ENCODE results near the gene GLI3.

DNA sequence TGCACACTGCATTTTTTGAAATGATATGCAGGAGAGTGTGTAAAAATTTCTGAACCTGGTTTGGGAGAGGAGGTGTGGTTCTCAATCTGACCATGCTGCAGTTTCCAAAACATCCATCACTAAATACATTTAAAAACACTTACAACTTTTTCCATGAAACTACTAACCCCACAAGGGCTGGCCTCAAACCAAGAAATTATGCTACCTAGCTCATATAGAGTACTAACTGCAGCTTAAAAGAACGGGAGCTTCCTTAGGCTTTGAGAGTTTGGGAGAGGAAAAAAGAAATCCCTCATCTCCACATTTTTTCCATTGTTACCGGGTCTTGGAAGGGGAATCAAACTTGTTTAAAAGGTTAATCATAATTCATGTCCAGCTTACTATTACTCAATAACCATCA is 214.2 kb downstream of the GLI3 start:
- TF ChIP-seq, protein P1, sequence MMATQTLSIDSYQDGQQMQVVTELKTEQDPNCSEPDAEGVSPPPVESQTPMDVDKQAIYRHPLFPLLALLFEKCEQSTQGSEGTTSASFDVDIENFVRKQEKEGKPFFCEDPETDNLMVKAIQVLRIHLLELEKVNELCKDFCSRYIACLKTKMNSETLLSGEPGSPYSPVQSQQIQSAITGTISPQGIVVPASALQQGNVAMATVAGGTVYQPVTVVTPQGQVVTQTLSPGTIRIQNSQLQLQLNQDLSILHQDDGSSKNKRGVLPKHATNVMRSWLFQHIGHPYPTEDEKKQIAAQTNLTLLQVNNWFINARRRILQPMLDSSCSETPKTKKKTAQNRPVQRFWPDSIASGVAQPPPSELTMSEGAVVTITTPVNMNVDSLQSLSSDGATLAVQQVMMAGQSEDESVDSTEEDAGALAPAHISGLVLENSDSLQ (IDR thresholded peaks at IDR 0.05) = no peak
- TF ChIP-seq HDGF (IDR thresholded peaks at IDR 0.05; ENCODE audit: borderline replicate concordance) (no peak), NFRKB (IDR thresholded peaks at IDR 0.05) (no peak)
